AG09309 (cell line): Measurements from ENCODE around the gene ARMC5.

ENCODE experiments used
- DNase-seq: peaks from one replicate; pipeline ENCODE4 v3.0.0-alpha.2; 2010; ENCODE audit warnings: low read depth
- H3K4me3 ChIP-seq: 2 replicates; pipeline ENCODE4 v1.5.1; 2011; ENCODE audit warnings: mild to moderate bottlenecking, low read depth, low read length, moderate library complexity; ENCODE audit not compliant: control insufficient read depth
- CTCF ChIP-seq: IDR thresholded peaks from 2 replicates; pipeline ENCODE4 v1.5.1; 2011; ENCODE audit warnings: mild to moderate bottlenecking, low read depth, low read length, inconsistent platforms; ENCODE audit not compliant: insufficient read depth, control insufficient read depth; ENCODE audit errors: missing control alignments

ARMC5 gene

GRCh38 chr16:31508706-31509195 is 49.5 kb downstream of the ARMC5 start:
- no peak for DNase-seq
- peak overlapping the region; percentile 71 for H3K4me3 ChIP-seq
- no peak for TF ChIP-seq CTCF

GRCh38 chr16:31513126-31513525 is 53.8 kb downstream of the ARMC5 start:
- no peak overlapping the region for H3K4me3 ChIP-seq
- TF ChIP-seq CTCF, result no peak
- DNase-seq, result peak; percentile 49

- DNase-seq, result no peak
- H3K4me3 ChIP-seq, result no peak overlapping the region
- TF ChIP-seq CTCF, result no peak
Measured at GRCh38 chr16:31513884-31514283, 54.6 kb downstream of the ARMC5 start.
